K562 (cell line): ENCODE measurements around the gene PDZRN4. TPM values are rescaled to one million over a fixed set of nuclear protein-coding genes. Genes with fewer than 3 reads are reported as not detected.

Experiments
- ATAC-seq: fragments of 200-7000 bp; cut with Tn5 transposase; 3 replicates; pipeline ENCODE4 v1.9.1; 2020; ENCODE audit warnings: moderate library complexity
- BruUV-seq: library from RNA; stranded (reverse); fragments of 400-500 nt; replicated peaks from 2 replicates; lab custom pipeline; 2021; lab: Mats Ljungman, UMichigan
- CTCF ChIA-PET: fragments of 300-600 bp; formaldehyde crosslinking; extraction: SDS; loops from one replicate; lab custom pipeline; 2021; ENCODE audit warnings: low intra/inter-chr PET ratio; lab: Yijun Ruan, JAX
- POLR2A ChIA-PET: fragments of 300-600, 350-650 bp; sonication (Branson Sonifier 250); formaldehyde crosslinking; extraction: SDS; loops from one replicate; lab custom pipeline; 2021; ENCODE audit warnings: antibody characterized with exemption, inconsistent platforms; lab: Yijun Ruan, JAX
- DNase-seq, 4 experiments: peaks; one replicate each; pipeline versions ENCODE4 v3.0.0 to v3.0.0-alpha.2; 2011 to 2018; ENCODE audit warnings: low spot score in 3 of 4, mixed read lengths in 3 of 4; ENCODE audit errors: extremely low read depth in 1 of 4
- FAIRE-seq: peaks from 2 replicates; lab custom pipeline; 2011; peaks lifted over from hg19 to GRCh38; lab: Jason Lieb, UNC
- H2AFZ ChIP-seq: 2 replicates; pipeline ENCODE4 v1.6.0; 2011; ENCODE audit warnings: low read depth, low read length, control low read depth, inconsistent platforms
- H3K27ac ChIP-seq: fragments of 200-600 bp; 3 replicates; pipeline ENCODE4 v1.8.0; 2011; ENCODE audit warnings: low read depth, mild to moderate bottlenecking, control low read depth, inconsistent platforms, low read length, moderate library complexity, mixed read lengths; ENCODE audit errors: extremely low read depth
- H3K27me3 ChIP-seq, 2 experiments: fragments of 300-600 bp in 1 of 2; 2 replicates in 1 of 2; 3 replicates in 1 of 2; pipeline versions ENCODE4 v1.6.0 to v1.8.0; 2011; ENCODE audit warnings: inconsistent platforms in 2 of 2, low read length in 2 of 2, mild to moderate bottlenecking in 1 of 2, mixed read lengths in 1 of 2, moderate library complexity in 1 of 2; ENCODE audit not compliant: control insufficient read depth in 2 of 2, insufficient read depth in 2 of 2
- H3K36me3 ChIP-seq: fragments of 300-600 bp; 3 replicates; pipeline ENCODE4 v1.8.0; 2011; ENCODE audit warnings: mild to moderate bottlenecking, low read length, inconsistent platforms; ENCODE audit not compliant: control insufficient read depth, insufficient read depth
- H3K4me1 ChIP-seq, 2 experiments: fragments of 200-600 bp in 1 of 2; replicated peaks in 1 of 2; 2 replicates in 1 of 2; 3 replicates in 1 of 2; pipeline versions ENCODE4 v1.5.1 to v1.8.0; 2011; ENCODE audit warnings: inconsistent platforms in 2 of 2, low read length in 2 of 2, mild to moderate bottlenecking in 1 of 2, mixed read lengths in 1 of 2, moderate library complexity in 1 of 2; ENCODE audit not compliant: control insufficient read depth in 2 of 2, insufficient read depth in 2 of 2
- H3K4me2 ChIP-seq: 2 replicates; pipeline ENCODE4 v1.6.1; 2011; ENCODE audit warnings: low read length, control low read depth, inconsistent platforms, mixed read lengths; ENCODE audit not compliant: insufficient read depth
- H3K4me3 ChIP-seq: fragments of 200-600 bp; sonication (generic), shearing (Covaris generic); 2 replicates; pipeline ENCODE4 v1.5.1; 2016; ENCODE audit warnings: control low read depth, inconsistent platforms
- H3K79me2 ChIP-seq: fragments of 200-600 bp; 3 replicates; pipeline ENCODE4 v1.8.0; 2011; ENCODE audit warnings: low read length, inconsistent platforms; ENCODE audit not compliant: control insufficient read depth, insufficient read depth
- H3K9ac ChIP-seq, 2 experiments: 2 replicates each; pipeline versions ENCODE4 v1.6.0 to v1.6.1; 2011; ENCODE audit warnings: low read depth in 2 of 2, low read length in 2 of 2, control low read depth in 1 of 2, inconsistent platforms in 1 of 2, mild to moderate bottlenecking in 1 of 2, mixed read lengths in 1 of 2; ENCODE audit not compliant: insufficient read depth in 1 of 2
- H3K9me1 ChIP-seq: one replicate; pipeline ENCODE4 v1.6.0; 2011; ENCODE audit warnings: inconsistent platforms, mild to moderate bottlenecking, low read length, moderate library complexity; ENCODE audit not compliant: control insufficient read depth, insufficient read depth
- H3K9me3 ChIP-seq: replicated peaks from 2 replicates; pipeline ENCODE4 v1.5.1; 2011; ENCODE audit warnings: low read depth, low read length, inconsistent platforms; ENCODE audit not compliant: control insufficient read depth, insufficient read depth
- H4K20me1 ChIP-seq: replicated peaks from 2 replicates; pipeline ENCODE4 v1.6.1; 2011; ENCODE audit warnings: low read length, inconsistent platforms, mixed read lengths; ENCODE audit not compliant: control insufficient read depth, insufficient read depth
- CCAR2 ChIP-seq: fragments of 200-400 bp; formaldehyde crosslinking; IDR thresholded peaks from 2 replicates; pipeline ENCODE4 v1.6.1; 2017; ENCODE audit warnings: mild to moderate bottlenecking, low read depth, low read length
- CHD2 ChIP-seq: IDR thresholded peaks from 2 replicates; pipeline ENCODE4 v1.6.1; 2011; ENCODE audit warnings: low read depth, low read length
- HNRNPK ChIP-seq: fragments of 200-400 bp; formaldehyde crosslinking; IDR thresholded peaks from one replicate; pipeline ENCODE4 v1.6.1; 2018; ENCODE audit warnings: mild to moderate bottlenecking, low read depth, low read length; ENCODE audit not compliant: poor library complexity, severe bottlenecking
- L3MBTL2 ChIP-seq: fragments of 450-650 bp; IDR thresholded peaks from 2 replicates; pipeline ENCODE4 v1.6.1; 2016; ENCODE audit warnings: mild to moderate bottlenecking, moderate library complexity
- MAZ ChIP-seq, 2 experiments: fragments of 450-650 bp in 1 of 2; sonication (generic) in 1 of 2; formaldehyde crosslinking; IDR thresholded peaks in 1 of 2; conservative IDR thresholded peaks in 1 of 2; 2 replicates each; pipeline versions ENCODE4 v1.4.0 to v1.5.0; 2020; ENCODE audit warnings: mild to moderate bottlenecking in 1 of 2, missing genetic modification reagents in 1 of 2
- MCM3 ChIP-seq: fragments of 450-650 bp; IDR thresholded peaks from 2 replicates; pipeline ENCODE4 v1.6.1; 2016
- SLC30A9 ChIP-seq: fragments of 250-450 bp; sonication (Bioruptor Pico); IDR thresholded peaks from 2 replicates; pipeline ENCODE4 v1.8.0; 2022; ENCODE audit warnings: mild to moderate bottlenecking, moderate library complexity
- SMARCA4 ChIP-seq: fragments of 450-650 bp; IDR thresholded peaks from 2 replicates; pipeline ENCODE4 v1.6.1; 2016
- SMARCC2 ChIP-seq: fragments of 450-650 bp; IDR thresholded peaks from 2 replicates; pipeline ENCODE4 v1.6.1; 2017; ENCODE audit warnings: antibody characterized with exemption, moderate library complexity, mild to moderate bottlenecking, low read depth
- ZNF232 ChIP-seq: sonication (generic); formaldehyde crosslinking; IDR thresholded peaks from 2 replicates; pipeline ENCODE4 v1.8.0; 2022; ENCODE audit warnings: mild to moderate bottlenecking, missing genetic modification reagents
- ZNF384 ChIP-seq: IDR thresholded peaks from 2 replicates; pipeline ENCODE4 v1.6.1; 2012; ENCODE audit warnings: low read depth, low read length, improper control_type of control experiment
- ZNF583 ChIP-seq: fragments of 250-450 bp; sonication (Bioruptor Pico); IDR thresholded peaks from 2 replicates; pipeline ENCODE4 v1.4.0; 2020
- in situ Hi-C: fragments of 300-500 bp; cut with MboI; formaldehyde crosslinking; loops from 4 replicates; pipeline ENCODE4 v1.15.0; 2018; ENCODE audit warnings: inconsistent platforms, mixed read lengths
- intact Hi-C: fragments of 100-400 bp; cut with micrococcal nuclease; formaldehyde crosslinking; loops from 2 replicates; pipeline ENCODE4 v1.14.2; 2022
- polyA plus RNA-seq, 8 experiments: library from polyadenylated mRNA; depleted of rRNA in 4 of 8; stranded (reverse) in 5 of 8; unstranded in 3 of 8; fragments of >200 nt; fragmentation: Nextera tagmentation in 2 of 8; fragmentation: Illumina TruSeq in 1 of 8; extraction: Ambion mirVana in 2 of 8; extraction: Trizol in 1 of 8; gene quantifications; 2 replicates each; pipeline versions ENCODE4 v1.2.1 to v1.2.3, GENCODE V29; 2011 to 2014; ENCODE audit warnings: inconsistent platforms in 1 of 8, missing spikeins in 1 of 8
- total RNA-seq, 7 experiments: library from RNA; depleted of rRNA in 6 of 7; stranded (reverse); fragments of >200 nt in 6 of 7; fragmentation: Illumina TruSeq in 2 of 7; extraction: Trizol in 2 of 7; gene quantifications; 2 replicates each; pipeline versions ENCODE4 v1.2.1 to v1.2.3, GENCODE V29; 2011 to 2021; ENCODE audit warnings: low replicate concordance in 1 of 7
- TF ChIP-seq, protein P1 (sequence below): fragments of 450-650 bp; formaldehyde crosslinking; IDR thresholded peaks from 2 replicates; pipeline ENCODE4 v1.4.0; 2020; ENCODE audit warnings: mild to moderate bottlenecking
- TF ChIP-seq, protein P2 (sequence below): fragments of 450-650 bp; formaldehyde crosslinking; IDR thresholded peaks from 2 replicates; pipeline ENCODE4 v1.4.0; 2020; ENCODE audit warnings: mild to moderate bottlenecking, moderate library complexity

PDZRN4 gene
- total and polyA plus RNA-seq, 9 of the 15 experiments (the other 6 are each of a cell fraction or from before 2014, with no cell fraction given) = not detected

DNA sequence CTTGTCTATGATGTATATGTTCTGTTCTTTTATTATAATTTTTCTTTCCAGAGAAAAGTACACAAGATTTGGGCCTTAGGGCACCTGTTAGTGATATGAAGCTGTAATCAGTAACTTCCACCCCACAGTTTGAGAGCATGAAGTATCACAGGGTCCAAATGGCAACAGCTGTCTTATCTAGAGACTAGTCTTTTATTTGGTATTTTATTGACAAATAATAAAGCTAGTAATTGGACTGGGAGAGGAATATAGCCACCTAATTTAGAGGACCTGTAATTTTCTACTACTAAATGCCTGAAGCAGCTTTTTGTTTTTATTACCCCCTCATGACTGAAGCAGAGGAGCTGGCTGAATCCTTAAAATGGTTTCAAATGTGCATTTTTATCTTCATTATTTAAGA, 174.8 kb downstream of the PDZRN4 start:
- no TSS peak for BruUV-seq
- Histone ChIP-seq H3K79me2 (no peaks in the 10 kb centered on the region), H3K36me3 (no peaks in the 10 kb centered on the region), H3K9me3 (no peaks in the 10 kb centered on the region), H3K27ac (no peak overlapping the region), H3K9ac (no peak overlapping the region), H3K9me1 (no peaks in the 10 kb centered on the region), H3K4me3 (no peak overlapping the region), H3K4me2 (no peak overlapping the region), H3K4me1 (no peaks in the 10 kb centered on the region), H2AFZ (no peak overlapping the region), H4K20me1 (no peaks in the 10 kb centered on the region), H3K27me3 (no peaks in the 10 kb centered on the region)
- ChIA-PET CTCF (no interaction called here), POLR2A (no interaction called here)
- ATAC-seq (no peak), DNase-seq (no peak), FAIRE-seq (no peak)
- intact Hi-C loops = no loop called here
- TF ChIP-seq HNRNPK (no peak), ZNF583 (CRISPR knock-in tag) (no peak), MAZ (CRISPR knock-in tag; conservative IDR thresholded peaks at IDR 0.05 in 1 of 2, IDR thresholded peaks at IDR 0.05 in 1 of 2) (no peak), SMARCA4 (no peak), CCAR2 (no peak), CHD2 (no peak), ZNF232 (CRISPR knock-in tag) (no peak), SLC30A9 (no peak), MCM3 (no peak), SMARCC2 (no peak), ZNF384 (no peak), L3MBTL2 (no peak)
- TF ChIP-seq, protein P1, sequence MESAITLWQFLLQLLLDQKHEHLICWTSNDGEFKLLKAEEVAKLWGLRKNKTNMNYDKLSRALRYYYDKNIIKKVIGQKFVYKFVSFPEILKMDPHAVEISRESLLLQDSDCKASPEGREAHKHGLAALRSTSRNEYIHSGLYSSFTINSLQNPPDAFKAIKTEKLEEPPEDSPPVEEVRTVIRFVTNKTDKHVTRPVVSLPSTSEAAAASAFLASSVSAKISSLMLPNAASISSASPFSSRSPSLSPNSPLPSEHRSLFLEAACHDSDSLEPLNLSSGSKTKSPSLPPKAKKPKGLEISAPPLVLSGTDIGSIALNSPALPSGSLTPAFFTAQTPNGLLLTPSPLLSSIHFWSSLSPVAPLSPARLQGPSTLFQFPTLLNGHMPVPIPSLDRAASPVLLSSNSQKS = no peak
- TF ChIP-seq, protein P2, sequence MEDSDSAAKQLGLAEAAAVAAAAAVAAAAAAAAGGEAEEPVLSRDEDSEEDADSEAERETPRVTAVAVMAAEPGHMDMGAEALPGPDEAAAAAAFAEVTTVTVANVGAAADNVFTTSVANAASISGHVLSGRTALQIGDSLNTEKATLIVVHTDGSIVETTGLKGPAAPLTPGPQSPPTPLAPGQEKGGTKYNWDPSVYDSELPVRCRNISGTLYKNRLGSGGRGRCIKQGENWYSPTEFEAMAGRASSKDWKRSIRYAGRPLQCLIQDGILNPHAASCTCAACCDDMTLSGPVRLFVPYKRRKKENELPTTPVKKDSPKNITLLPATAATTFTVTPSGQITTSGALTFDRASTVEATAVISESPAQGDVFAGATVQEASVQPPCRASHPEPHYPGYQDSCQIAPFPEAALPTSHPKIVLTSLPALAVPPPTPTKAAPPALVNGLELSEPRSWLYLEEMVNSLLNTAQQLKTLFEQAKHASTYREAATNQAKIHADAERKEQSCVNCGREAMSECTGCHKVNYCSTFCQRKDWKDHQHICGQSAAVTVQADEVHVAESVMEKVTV (CRISPR knock-in tag) = no peak
- in situ Hi-C loops = no loop called here
